Mesothelial cell of epicardium (in vitro differentiated cells): ENCODE data around the gene GPR4. TPM values are rescaled to one million over a fixed set of nuclear protein-coding genes. Genes with fewer than 3 reads are reported as not detected.

Source experiments
- DNase-seq, 2 experiments: peaks; one replicate each; pipeline ENCODE4 v3.0.0; 2021; ENCODE audit warnings: low spot score in 2 of 2; ENCODE audit not compliant: unreplicated experiment in 2 of 2
- H3K27ac Mint-ChIP-seq: 2 replicates; pipeline ENCODE4 v1.8.0; 2021; ENCODE audit warnings: mixed read lengths
- H3K27me3 Mint-ChIP-seq: 2 replicates; pipeline ENCODE4 v1.8.0; 2021; ENCODE audit warnings: low read depth, mixed read lengths
- H3K36me3 Mint-ChIP-seq: 2 replicates; pipeline ENCODE4 v1.8.0; 2021; ENCODE audit warnings: mixed read lengths
- H3K4me1 Mint-ChIP-seq: 2 replicates; pipeline ENCODE4 v1.8.0; 2021; ENCODE audit warnings: mixed read lengths
- H3K4me3 Mint-ChIP-seq: 2 replicates; pipeline ENCODE4 v1.8.0; 2021; ENCODE audit warnings: mild to moderate bottlenecking, moderate library complexity, mixed read lengths
- H3K9me3 Mint-ChIP-seq: 2 replicates; pipeline ENCODE4 v1.8.0; 2021; ENCODE audit warnings: mixed read lengths
- CTCF ChIP-seq: fragments of 200-600 bp; sonication (generic); IDR thresholded peaks from one replicate; pipeline ENCODE4 v1.5.0; 2021; ENCODE audit warnings: antibody characterized with exemption; ENCODE audit not compliant: unreplicated experiment
- total RNA-seq: library from RNA; stranded (reverse); gene quantifications from 3 replicates; pipeline ENCODE4 v1.2.1, GENCODE V29; 2021

Gene GPR4
- total RNA-seq, 1 donor from 2014 or later = not detected

- no peak overlapping the region for H3K27ac Mint-ChIP-seq
- H3K9me3 Mint-ChIP-seq = no peaks in the 10 kb centered on the region
- H3K4me1 Mint-ChIP-seq = no peaks in the 10 kb centered on the region
- no peak overlapping the region for H3K4me3 Mint-ChIP-seq
- peak in 1 of 2 experiments; percentile 49 for DNase-seq
- H3K27me3 Mint-ChIP-seq = peaks cover 54% of the 10 kb centered on the region
- TF ChIP-seq CTCF = no peak
- no peaks in the 10 kb centered on the region for H3K36me3 Mint-ChIP-seq
Observed at GRCh38 chr19:45591004-45591637, 10.9 kb downstream of the GPR4 start.

GRCh38 chr19:45590300-45591003, 11.6 kb downstream of the GPR4 start:
- no peaks in the 10 kb centered on the region for H3K9me3 Mint-ChIP-seq
- H3K4me3 Mint-ChIP-seq = no peak overlapping the region
- no peak for DNase-seq
- H3K36me3 Mint-ChIP-seq = no peaks in the 10 kb centered on the region
- peaks cover 47% of the 10 kb centered on the region for H3K27me3 Mint-ChIP-seq
- H3K27ac Mint-ChIP-seq = no peak overlapping the region
- H3K4me1 Mint-ChIP-seq = no peaks in the 10 kb centered on the region
- no peak for TF ChIP-seq CTCF

GRCh38 chr19:45589768-45590167, 12.2 kb downstream of the GPR4 start:
- no peak overlapping the region for H3K4me3 Mint-ChIP-seq
- DNase-seq = no peak
- no peaks in the 10 kb centered on the region for H3K9me3 Mint-ChIP-seq

GRCh38 chr19:45587873-45588272, 14.1 kb downstream of the GPR4 start:
- Mint-ChIP-seq H3K4me1 (peaks cover 10% of the 10 kb centered on the region), H3K27ac (no peak overlapping the region), H3K9me3 (no peaks in the 10 kb centered on the region), H3K27me3 (peaks cover 38% of the 10 kb centered on the region), H3K4me3 (no peak overlapping the region), H3K36me3 (no peaks in the 10 kb centered on the region)
- TF ChIP-seq CTCF = no peak
- no peak for DNase-seq

More at GRCh38 chr19:45589768-45590167, 12.2 kb downstream of the GPR4 start:
- H3K36me3 Mint-ChIP-seq = no peaks in the 10 kb centered on the region
- no peak for TF ChIP-seq CTCF
- H3K27me3 Mint-ChIP-seq = peaks cover 44% of the 10 kb centered on the region
- no peak overlapping the region for H3K27ac Mint-ChIP-seq
- peaks cover 4% of the 10 kb centered on the region for H3K4me1 Mint-ChIP-seq

- Mint-ChIP-seq H3K27ac (peak overlapping the region; percentile 99), H3K27me3 (peaks cover 15% of the 10 kb centered on the region), H3K4me3 (peak overlapping the region; percentile 92), H3K36me3 (no peaks in the 10 kb centered on the region), H3K4me1 (peaks cover 10% of the 10 kb centered on the region), H3K9me3 (no peaks in the 10 kb centered on the region)
- DNase-seq = no peak
- TF ChIP-seq CTCF = no peak
Observed at GRCh38 chr19:45585158-45585577, 16.8 kb downstream of the GPR4 start.
